Caco-2 (cell line): ENCODE results near the gene CD58. TPM values are rescaled to one million over a fixed set of nuclear protein-coding genes. Genes with fewer than 3 reads are reported as not detected.

Source experiments
- BruUV-seq: library from RNA; stranded (reverse); fragments of 400-500 nt; replicated peaks from 2 replicates; lab custom pipeline; 2021; lab: Mats Ljungman, UMichigan
- CTCF ChIA-PET: fragments of 300-600 bp; sonication (Branson Sonifier 250); formaldehyde crosslinking; loops from one replicate; lab custom pipeline; 2022; ENCODE audit warnings: antibody characterized with exemption; lab: Charles Lee
- POLR2A ChIA-PET: fragments of 300-600 bp; sonication (Branson Sonifier 250); formaldehyde crosslinking; loops from one replicate; lab custom pipeline; 2022; ENCODE audit warnings: antibody characterized with exemption; lab: Charles Lee
- DNase-seq, 2 experiments: peaks; one replicate each; pipeline versions ENCODE4 v3.0.0 to v3.0.0-alpha.2; 2020 to 2022
- H3K27me3 ChIP-seq: replicated peaks from 2 replicates; pipeline ENCODE4 v1.6.0; 2011; ENCODE audit warnings: low read length; ENCODE audit not compliant: control insufficient read depth, insufficient read depth
- H3K36me3 ChIP-seq: 2 replicates; pipeline ENCODE4 v1.5.1; 2011; ENCODE audit warnings: low read length; ENCODE audit not compliant: control insufficient read depth, insufficient read depth
- H3K4me1 ChIP-seq: fragments of 250-450 bp; sonication (Bioruptor Pico); 2 replicates; pipeline ENCODE4 v1.5.1; 2020; ENCODE audit warnings: mild to moderate bottlenecking
- H3K4me3 ChIP-seq: 2 replicates; pipeline ENCODE4 v1.5.1; 2011; ENCODE audit warnings: low read depth, mild to moderate bottlenecking, control low read depth, low read length
- H3K9me3 ChIP-seq: fragments of 250-450 bp; sonication (Bioruptor Pico); 2 replicates; pipeline ENCODE4 v1.5.1; 2020; ENCODE audit warnings: mild to moderate bottlenecking, moderate library complexity
- H3K27ac Mint-ChIP-seq: one replicate; pipeline ENCODE4 v1.8.0; 2022; ENCODE audit warnings: mixed read lengths; ENCODE audit not compliant: unreplicated experiment
- H3K27me3 Mint-ChIP-seq: one replicate; pipeline ENCODE4 v1.8.0; 2022; ENCODE audit warnings: mixed read lengths; ENCODE audit not compliant: insufficient read depth, unreplicated experiment
- H3K36me3 Mint-ChIP-seq: one replicate; pipeline ENCODE4 v1.8.0; 2022; ENCODE audit warnings: mild to moderate bottlenecking, mixed read lengths; ENCODE audit not compliant: insufficient read depth, unreplicated experiment
- H3K4me1 Mint-ChIP-seq: one replicate; pipeline ENCODE4 v1.8.0; 2022; ENCODE audit warnings: low read depth, mixed read lengths; ENCODE audit not compliant: unreplicated experiment
- H3K4me3 Mint-ChIP-seq: one replicate; pipeline ENCODE4 v1.8.0; 2022; ENCODE audit warnings: mild to moderate bottlenecking, moderate library complexity, mixed read lengths; ENCODE audit not compliant: unreplicated experiment
- H3K9me3 Mint-ChIP-seq: one replicate; pipeline ENCODE4 v1.8.0; 2022; ENCODE audit warnings: mixed read lengths; ENCODE audit not compliant: unreplicated experiment
- CTCF ChIP-seq, 2 experiments: fragments of 200-600 bp in 1 of 2; IDR thresholded peaks; 1 replicate in 1 of 2; 2 replicates in 1 of 2; pipeline versions ENCODE4 v1.5.1 to v1.8.0; 2011 to 2022; ENCODE audit warnings: antibody characterized with exemption in 1 of 2, control low read depth in 1 of 2, inconsistent platforms in 1 of 2, low read depth in 1 of 2, low read length in 1 of 2, mild to moderate bottlenecking in 1 of 2, moderate library complexity in 1 of 2; ENCODE audit not compliant: insufficient read depth in 1 of 2, severe bottlenecking in 1 of 2, unreplicated experiment in 1 of 2
- intact Hi-C: fragments of 100-400 bp; cut with micrococcal nuclease; formaldehyde crosslinking; loops from one replicate; pipeline ENCODE4 v1.10.0; 2022; ENCODE audit not compliant: unreplicated experiment
- total RNA-seq: library from RNA; stranded (reverse); gene quantifications from 2 replicates; pipeline ENCODE4 v1.2.3, GENCODE V29; 2022

The CD58 gene
- total RNA-seq, 1 experiment from 2014 or later: 5.6 TPM

DNA sequence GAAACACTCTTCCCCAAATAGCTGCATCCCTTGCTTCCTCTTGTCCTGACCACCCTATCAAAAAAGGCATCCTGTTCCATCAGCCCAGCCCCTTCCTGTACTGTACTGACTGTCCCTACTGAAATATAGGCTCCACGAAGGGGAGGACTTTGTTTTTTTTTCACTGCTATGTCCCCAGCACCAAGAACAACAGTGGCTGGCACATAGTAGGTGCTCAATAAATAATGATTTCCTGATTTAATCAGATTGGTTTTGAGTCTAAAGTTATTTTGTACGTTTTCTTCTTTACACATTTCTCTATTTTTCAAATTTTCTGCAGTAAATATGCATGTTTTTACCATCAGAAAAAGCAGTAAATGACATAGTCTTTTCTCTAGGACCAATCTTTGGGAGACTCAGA lies 73.9 kb downstream of the CD58 start:
- Histone ChIP-seq H3K4me1 (peaks cover 22% of the 10 kb centered on the region), H3K4me3 (no peak overlapping the region), H3K27me3 (no peaks in the 10 kb centered on the region), H3K9me3 (no peaks in the 10 kb centered on the region), H3K36me3 (no peaks in the 10 kb centered on the region)
- no peak overlapping the region for H3K4me3 Mint-ChIP-seq
- no peaks in the 10 kb centered on the region for H3K36me3 Mint-ChIP-seq
- ChIA-PET POLR2A (no interaction called here), CTCF (interaction anchor here (1.4 kb wide), 1 partner anchor 358 kb away, joined by 5 read pairs; no protein-coding TSS in a partner anchor)
- BruUV-seq: no TSS peak
- no peak for DNase-seq
- no peaks in the 10 kb centered on the region for H3K27me3 Mint-ChIP-seq
- no peak for TF ChIP-seq CTCF (IDR thresholded peaks at IDR 0.05; ENCODE audit: insufficient read depth in 1 of 2, low read depth in 1 of 2, low read length in 1 of 2, severe bottlenecking in 1 of 2, unreplicated experiment in 1 of 2)
- H3K4me1 Mint-ChIP-seq: peaks cover 21% of the 10 kb centered on the region
- intact Hi-C loops: loop anchor here (5.0 kb wide), 1 partner anchor 345 kb away; no protein-coding TSS in a partner anchor
- peak overlapping the region; percentile 37 for H3K27ac Mint-ChIP-seq
- no peaks in the 10 kb centered on the region for H3K9me3 Mint-ChIP-seq

GRCh38 chr1:116496380-116496779 lies 74.4 kb downstream of the CD58 start:
- no peak for TF ChIP-seq CTCF (IDR thresholded peaks at IDR 0.05; ENCODE audit: insufficient read depth in 1 of 2, low read depth in 1 of 2, low read length in 1 of 2, severe bottlenecking in 1 of 2, unreplicated experiment in 1 of 2)
- H3K9me3 Mint-ChIP-seq: no peaks in the 10 kb centered on the region
- intact Hi-C loops: loop anchor here (5.0 kb wide), 1 partner anchor 344 kb away; no protein-coding TSS in a partner anchor
- CTCF ChIA-PET: interaction anchor here (1.4 kb wide), 1 partner anchor 357 kb away, joined by 5 read pairs; no protein-coding TSS in a partner anchor
- no TSS peak for BruUV-seq
- Histone ChIP-seq H3K27me3 (no peaks in the 10 kb centered on the region), H3K4me1 (peaks cover 22% of the 10 kb centered on the region), H3K9me3 (no peaks in the 10 kb centered on the region), H3K4me3 (no peak overlapping the region), H3K36me3 (no peaks in the 10 kb centered on the region)
- POLR2A ChIA-PET: no interaction called here
- H3K27me3 Mint-ChIP-seq: no peaks in the 10 kb centered on the region
- H3K36me3 Mint-ChIP-seq: no peaks in the 10 kb centered on the region
- DNase-seq: no peak
- H3K4me1 Mint-ChIP-seq: peaks cover 21% of the 10 kb centered on the region
- peak overlapping the region; percentile 37 for H3K27ac Mint-ChIP-seq
- H3K4me3 Mint-ChIP-seq: no peak overlapping the region

DNA sequence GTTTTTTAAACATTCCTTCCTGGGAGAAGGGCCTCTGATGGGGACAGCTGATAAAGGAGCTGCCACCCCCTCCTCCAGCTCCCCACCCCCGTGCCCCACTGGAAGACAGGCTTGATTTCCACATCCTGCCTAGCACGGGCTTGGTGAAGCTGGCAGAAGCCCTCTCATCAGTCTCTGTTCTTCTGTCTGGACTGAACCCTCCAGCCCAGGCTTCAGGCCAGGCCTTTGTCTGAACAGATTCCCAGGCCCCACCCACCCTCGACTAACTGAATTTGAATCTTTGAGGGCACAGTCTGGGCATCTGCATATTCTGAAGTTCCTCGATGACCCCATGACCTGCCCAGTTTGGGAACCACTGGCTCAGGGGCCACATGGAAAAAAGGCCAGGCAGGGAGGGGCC lies 75.3 kb downstream of the CD58 start:
- H3K27ac Mint-ChIP-seq: no peak overlapping the region
- no TSS peak for BruUV-seq
- H3K9me3 ChIP-seq: no peaks in the 10 kb centered on the region
- no peaks in the 10 kb centered on the region for H3K36me3 Mint-ChIP-seq
- TF ChIP-seq CTCF (IDR thresholded peaks at IDR 0.05; ENCODE audit: insufficient read depth in 1 of 2, low read depth in 1 of 2, low read length in 1 of 2, severe bottlenecking in 1 of 2, unreplicated experiment in 1 of 2): no peak
- H3K4me3 Mint-ChIP-seq: no peak overlapping the region
- no peaks in the 10 kb centered on the region for H3K27me3 Mint-ChIP-seq
- H3K4me1 Mint-ChIP-seq: peaks cover 21% of the 10 kb centered on the region
- DNase-seq: no peak
- ChIA-PET CTCF (interaction anchor here (1.2 kb wide), 1 partner anchor 342 kb away, joined by 3 read pairs; no protein-coding TSS in a partner anchor), POLR2A (no interaction called here)
- H3K9me3 Mint-ChIP-seq: no peaks in the 10 kb centered on the region
- H3K36me3 ChIP-seq: no peaks in the 10 kb centered on the region
- no peaks in the 10 kb centered on the region for H3K27me3 ChIP-seq
- peaks cover 22% of the 10 kb centered on the region for H3K4me1 ChIP-seq
- H3K4me3 ChIP-seq: no peak overlapping the region
- intact Hi-C loops: loop anchor here (5.0 kb wide), 1 partner anchor 343 kb away; no protein-coding TSS in a partner anchor
